LHCN-M2 (cell line): ENCODE measurements around the gene SEC22B. TPM values are rescaled to one million over a fixed set of nuclear protein-coding genes. Genes with fewer than 3 reads are reported as not detected.
A peak's percentile ranks its signal among the peaks of the same experiment; 100 is the strongest.
"Not testable (repeated sequence)": the region's sequence is repeated elsewhere in the genome, so short reads cannot be mapped to it uniquely, and the experiment has no call there.

ENCODE experiments used
- DNase-seq: peaks from one replicate; pipeline ENCODE4 v3.0.0-alpha.2; 2012; ENCODE audit warnings: low read depth
- total RNA-seq: library from RNA; depleted of rRNA; stranded (reverse); fragments of >200 nt; gene quantifications from 2 replicates; pipeline ENCODE4 v1.2.3, GENCODE V29; 2014; rRNA removed

Gene SEC22B
- total RNA-seq, 1 experiment from 2014 or later, result 45.5 TPM

- peak; percentile 16 for DNase-seq
Observed at GRCh38 chr1:120117371-120118177, 58.7 kb downstream of the SEC22B start.

- peak; percentile 26 for DNase-seq
Observed at GRCh38 chr1:120116094-120116493, 60.2 kb downstream of the SEC22B start.

GRCh38 chr1:120113134-120113533 lies 63.2 kb downstream of the SEC22B start:
- not testable (repeated sequence) for DNase-seq

- DNase-seq, result not testable (repeated sequence)
Observed at GRCh38 chr1:120112212-120112611, 64.1 kb downstream of the SEC22B start.

DNA sequence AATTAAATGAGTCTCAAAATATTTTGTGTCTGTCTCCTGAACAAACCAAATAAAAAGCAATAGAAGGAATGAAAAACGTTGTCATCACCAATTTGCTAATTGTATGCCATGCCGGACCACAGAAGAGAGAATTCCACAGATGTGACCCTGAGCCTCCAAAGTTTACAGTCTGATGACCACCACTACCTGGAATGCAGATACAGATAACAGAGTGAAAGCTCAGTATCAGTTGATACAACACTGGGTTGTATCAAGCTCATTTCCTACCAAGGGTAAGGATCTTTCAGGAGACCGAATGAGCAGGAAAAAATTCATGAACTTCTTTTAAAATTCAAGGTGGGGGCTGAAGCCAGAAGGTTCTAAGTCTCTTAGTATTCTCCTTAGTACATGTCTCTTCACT lies 64.5 kb downstream of the SEC22B start:
- DNase-seq, result not testable (repeated sequence)

DNA sequence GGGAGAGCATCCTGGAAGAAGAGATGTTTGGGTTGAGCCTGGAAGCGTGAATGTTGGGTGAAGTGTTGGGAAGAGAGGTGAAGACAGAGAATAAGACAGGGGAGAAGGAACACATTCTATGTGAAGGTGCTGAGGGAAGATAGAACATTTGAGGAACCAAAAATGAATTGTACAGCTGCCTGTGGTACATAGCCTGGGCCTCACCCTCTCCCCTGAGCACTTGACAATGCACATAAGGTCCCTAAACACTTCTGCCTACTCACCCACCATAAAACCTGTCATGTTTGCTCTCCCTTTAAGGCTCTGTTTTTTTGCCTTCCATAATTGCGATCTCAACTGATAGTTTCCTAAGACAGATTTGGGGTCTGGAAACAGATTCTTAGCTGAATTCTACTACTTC lies 65.3 kb downstream of the SEC22B start:
- not testable (repeated sequence) for DNase-seq

GRCh38 chr1:120109656-120110055 lies 66.7 kb downstream of the SEC22B start:
- not testable (repeated sequence) for DNase-seq

- DNase-seq, result not testable (repeated sequence)
Observed at GRCh38 chr1:120109180-120109579, 67.1 kb downstream of the SEC22B start.

DNA sequence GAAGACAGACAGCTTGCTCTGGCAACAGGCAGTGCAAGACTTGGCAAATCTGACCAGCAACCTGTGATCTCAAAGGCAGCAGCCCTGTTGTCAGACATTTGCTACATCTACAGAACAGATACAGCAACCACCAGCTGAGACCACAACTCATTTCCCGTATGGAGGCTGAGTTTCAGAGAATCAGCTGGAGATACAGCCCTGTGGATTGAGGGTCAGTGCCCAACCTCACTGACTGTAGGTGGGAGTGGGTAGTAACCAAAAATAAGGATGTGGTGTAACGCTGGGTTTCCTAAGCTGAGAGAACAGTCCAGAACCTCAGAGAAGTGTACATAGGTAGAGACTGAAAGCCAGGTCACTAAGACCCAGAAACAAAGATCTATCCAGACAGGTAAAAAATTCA lies 71.0 kb downstream of the SEC22B start:
- not testable (repeated sequence) for DNase-seq

DNA sequence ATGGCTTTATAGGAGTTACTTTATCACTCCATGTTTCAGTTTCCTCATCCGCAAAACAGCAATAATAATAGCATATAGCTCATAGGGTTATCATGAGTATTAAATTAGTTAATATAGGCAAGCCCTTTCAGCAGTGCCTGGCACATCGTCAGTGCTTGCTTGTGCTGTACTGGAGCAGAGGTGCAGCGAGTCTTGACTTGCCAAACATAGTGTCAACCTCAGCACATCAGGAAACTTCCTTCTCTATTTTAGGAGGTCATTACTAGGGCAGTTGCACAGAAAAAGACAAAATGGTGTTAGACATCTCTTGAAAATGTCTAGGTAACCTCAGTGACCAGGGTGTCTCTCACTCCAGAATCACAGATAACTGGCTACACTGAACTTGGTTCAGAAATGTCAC lies 72.6 kb downstream of the SEC22B start:
- not testable (repeated sequence) for DNase-seq

DNA sequence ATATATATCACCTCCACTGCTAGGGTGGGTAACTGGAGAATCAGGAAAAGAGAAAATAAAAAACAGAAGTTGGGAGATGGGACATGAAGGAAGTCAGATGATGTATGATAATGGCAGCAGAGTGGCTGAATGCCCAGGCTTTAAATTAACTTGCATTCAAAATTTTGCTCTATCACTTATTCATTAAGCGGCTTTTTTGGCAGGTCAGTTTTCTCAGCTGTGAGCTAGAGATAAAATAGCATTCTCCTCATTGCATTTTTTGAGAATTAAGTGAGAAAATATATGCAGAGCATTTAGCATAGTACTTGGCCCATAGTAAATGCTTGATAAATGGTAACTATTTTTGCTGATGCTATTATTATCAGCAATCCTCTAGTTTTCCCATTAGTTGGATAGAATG lies 74.7 kb downstream of the SEC22B start:
- DNase-seq, result not testable (repeated sequence)

Other genes starting within 250 kb of the SEC22B start
- gene NOTCH2, start 106.9 kb downstream of the SEC22B start, total RNA-seq, result 129 and 140 TPM in 2 replicates
- gene NBPF8, start 238.5 kb upstream of the SEC22B start, total RNA-seq, result 17.7 and 20.2 TPM in 2 replicates